HG03442 (cell line): Measurements from ENCODE around the gene EIF4G1.
"Not testable (repeated sequence)": the region's sequence is repeated elsewhere in the genome, so short reads cannot be mapped to it uniquely, and the experiment has no call there.

Experiments
- ATAC-seq: cut with Tn5 transposase; IDR thresholded peaks from one replicate; pipeline ENCODE4 v1.9.1; 2021; ENCODE audit warnings: mild to moderate bottlenecking, moderate library complexity; ENCODE audit not compliant: unreplicated experiment

The EIF4G1 gene, protein sequence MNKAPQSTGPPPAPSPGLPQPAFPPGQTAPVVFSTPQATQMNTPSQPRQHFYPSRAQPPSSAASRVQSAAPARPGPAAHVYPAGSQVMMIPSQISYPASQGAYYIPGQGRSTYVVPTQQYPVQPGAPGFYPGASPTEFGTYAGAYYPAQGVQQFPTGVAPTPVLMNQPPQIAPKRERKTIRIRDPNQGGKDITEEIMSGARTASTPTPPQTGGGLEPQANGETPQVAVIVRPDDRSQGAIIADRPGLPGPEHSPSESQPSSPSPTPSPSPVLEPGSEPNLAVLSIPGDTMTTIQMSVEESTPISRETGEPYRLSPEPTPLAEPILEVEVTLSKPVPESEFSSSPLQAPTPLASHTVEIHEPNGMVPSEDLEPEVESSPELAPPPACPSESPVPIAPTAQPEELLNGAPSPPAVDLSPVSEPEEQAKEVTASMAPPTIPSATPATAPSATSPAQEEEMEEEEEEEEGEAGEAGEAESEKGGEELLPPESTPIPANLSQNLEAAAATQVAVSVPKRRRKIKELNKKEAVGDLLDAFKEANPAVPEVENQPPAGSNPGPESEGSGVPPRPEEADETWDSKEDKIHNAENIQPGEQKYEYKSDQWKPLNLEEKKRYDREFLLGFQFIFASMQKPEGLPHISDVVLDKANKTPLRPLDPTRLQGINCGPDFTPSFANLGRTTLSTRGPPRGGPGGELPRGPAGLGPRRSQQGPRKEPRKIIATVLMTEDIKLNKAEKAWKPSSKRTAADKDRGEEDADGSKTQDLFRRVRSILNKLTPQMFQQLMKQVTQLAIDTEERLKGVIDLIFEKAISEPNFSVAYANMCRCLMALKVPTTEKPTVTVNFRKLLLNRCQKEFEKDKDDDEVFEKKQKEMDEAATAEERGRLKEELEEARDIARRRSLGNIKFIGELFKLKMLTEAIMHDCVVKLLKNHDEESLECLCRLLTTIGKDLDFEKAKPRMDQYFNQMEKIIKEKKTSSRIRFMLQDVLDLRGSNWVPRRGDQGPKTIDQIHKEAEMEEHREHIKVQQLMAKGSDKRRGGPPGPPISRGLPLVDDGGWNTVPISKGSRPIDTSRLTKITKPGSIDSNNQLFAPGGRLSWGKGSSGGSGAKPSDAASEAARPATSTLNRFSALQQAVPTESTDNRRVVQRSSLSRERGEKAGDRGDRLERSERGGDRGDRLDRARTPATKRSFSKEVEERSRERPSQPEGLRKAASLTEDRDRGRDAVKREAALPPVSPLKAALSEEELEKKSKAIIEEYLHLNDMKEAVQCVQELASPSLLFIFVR (N-terminal part only)

DNA sequence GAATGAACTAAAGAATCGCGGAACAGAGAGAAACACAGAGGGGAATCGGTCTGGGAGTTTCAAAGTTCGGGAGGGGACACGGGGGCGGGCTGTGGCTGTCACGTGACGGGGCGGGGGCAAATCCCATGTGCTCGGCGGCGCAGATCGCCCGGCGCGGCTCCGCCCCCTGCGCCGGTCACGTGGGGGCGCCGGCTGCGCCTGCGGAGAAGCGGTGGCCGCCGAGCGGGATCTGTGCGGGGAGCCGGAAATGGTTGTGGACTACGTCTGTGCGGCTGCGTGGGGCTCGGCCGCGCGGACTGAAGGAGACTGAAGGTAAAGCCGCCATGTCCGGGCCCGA lies at the start of gene EIF4G1:
EIF4G1 (plus strand) TSS at position 244 of the 337 bp plus-strand sequence. CDS start 1,191 bp downstream, outside the sequence.
- peak; percentile 84 for ATAC-seq

DNA sequence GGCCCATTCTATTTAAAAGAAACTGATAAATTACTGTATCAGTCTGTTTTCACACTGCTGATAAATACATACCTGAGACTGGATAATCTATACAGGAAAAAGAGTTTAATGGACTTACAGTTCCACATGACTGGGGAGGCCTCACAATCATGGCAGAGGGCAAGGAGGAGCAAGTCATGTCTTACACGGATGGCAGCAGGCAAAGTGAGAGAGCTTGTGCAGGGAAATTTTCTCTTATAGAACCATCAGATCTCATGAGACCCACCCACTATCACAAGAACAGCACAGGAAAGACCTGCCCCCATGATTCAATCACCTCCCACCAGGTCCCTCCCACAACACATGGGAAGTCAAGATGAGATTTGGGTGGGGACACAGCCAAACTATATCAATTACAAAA lies 47.2 kb upstream of the EIF4G1 start:
- ATAC-seq = not testable (repeated sequence)

DNA sequence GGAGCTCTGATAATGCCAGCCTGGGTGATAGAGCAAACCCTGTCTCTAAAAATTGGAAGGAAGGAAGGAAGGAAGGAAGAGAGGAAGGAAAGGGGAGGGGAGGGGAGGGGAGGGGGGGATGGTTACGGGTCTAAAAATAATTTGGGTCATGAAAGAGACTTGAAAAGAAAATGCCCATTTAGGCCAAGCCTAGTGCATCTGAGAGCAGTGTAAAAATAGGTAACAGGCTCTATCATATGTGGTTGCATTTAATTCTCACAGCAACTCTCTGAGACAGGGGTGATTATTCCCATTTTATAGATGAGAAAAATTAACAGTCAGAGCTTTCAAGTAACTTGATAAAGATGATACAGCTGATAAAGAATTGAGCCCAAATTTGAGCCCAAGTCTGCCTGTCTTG lies 42.1 kb upstream of the EIF4G1 start:
- ATAC-seq = no peak

DNA sequence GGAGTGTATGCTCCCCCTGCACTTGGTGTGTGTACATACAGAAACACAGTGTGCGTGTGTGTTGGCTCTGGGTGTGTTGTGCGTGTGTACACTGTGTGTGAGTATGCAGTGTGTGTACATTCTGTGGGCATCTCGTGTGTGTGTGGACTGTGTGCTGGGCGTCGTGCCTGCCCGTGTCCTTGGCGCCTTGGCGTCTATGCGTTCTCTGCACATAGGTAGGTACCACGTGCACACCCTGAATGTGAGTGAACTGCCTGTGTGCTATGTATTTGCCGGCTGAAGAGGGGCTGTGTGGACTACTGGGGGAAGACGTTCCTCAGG lies 39.1 kb upstream of the EIF4G1 start:
- ATAC-seq = no peak

DNA sequence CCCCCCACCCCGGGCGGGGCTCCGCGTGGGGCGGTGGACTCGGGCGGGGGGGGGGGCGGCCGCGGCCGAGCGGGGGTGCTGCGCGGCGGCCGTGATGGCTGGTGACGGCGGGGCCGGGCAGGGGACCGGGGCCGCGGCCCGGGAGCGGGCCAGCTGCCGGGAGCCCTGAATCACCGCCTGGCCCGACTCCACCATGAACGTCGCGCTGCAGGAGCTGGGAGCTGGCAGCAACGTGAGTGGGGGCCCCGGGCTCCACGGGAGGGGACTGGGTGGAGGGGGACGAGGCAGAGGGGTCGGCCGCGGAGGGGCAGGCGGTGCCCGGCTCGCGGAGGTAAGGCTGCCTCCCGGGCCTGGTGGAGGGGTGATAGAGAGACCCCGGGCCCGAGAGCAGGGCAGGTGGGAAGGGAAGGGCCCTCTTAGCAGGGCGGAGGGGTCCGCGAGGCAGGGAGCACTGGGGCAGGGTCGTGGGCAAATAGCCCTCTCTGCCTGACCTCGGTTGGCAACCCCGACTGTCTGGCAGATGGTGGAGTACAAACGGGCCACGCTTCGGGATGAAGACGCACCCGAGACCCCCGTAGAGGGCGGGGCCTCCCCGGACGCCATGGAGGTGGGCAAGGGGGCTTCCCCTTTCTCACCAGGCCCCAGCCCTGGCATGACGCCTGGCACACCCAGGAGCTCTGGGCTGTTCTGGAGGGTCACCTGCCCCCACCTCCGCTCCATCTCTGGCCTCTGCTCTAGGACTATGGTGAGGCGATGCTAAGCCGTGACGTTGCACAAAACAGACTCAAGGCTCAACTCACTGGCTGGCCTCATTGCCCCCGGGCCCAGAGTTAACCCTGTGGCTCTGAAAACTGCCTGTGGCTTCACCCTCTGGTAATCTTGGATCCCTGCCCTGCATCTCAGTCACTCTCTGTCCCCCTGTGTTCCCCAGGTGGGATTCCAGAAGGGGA lies 38.2 kb upstream of the EIF4G1 start, which contains the start of gene ECE2:
ECE2 (plus strand) TSS at position 62 of the 950 bp plus-strand sequence; CDS start at position 194, 132 bp downstream.
- no peak for ATAC-seq

DNA sequence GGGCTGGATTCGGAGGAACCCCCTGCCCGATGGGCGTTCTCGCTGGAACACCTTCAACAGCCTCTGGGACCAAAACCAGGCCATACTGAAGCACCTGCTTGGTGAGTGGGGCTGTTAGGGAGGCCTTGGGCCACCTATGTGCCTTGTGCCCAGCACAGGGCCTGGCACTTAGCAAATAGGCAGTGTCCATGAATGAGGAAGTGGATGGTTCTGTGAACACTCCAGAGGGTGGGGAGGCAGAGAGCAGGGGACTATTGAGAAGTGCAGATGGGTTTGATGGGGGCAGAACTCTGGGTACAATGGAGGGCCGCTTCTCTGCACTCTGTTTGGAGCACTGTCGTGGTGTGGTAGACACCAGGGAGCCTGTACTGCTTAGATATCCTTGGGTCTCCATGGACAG lies 37.0 kb upstream of the EIF4G1 start:
- no peak for ATAC-seq

DNA sequence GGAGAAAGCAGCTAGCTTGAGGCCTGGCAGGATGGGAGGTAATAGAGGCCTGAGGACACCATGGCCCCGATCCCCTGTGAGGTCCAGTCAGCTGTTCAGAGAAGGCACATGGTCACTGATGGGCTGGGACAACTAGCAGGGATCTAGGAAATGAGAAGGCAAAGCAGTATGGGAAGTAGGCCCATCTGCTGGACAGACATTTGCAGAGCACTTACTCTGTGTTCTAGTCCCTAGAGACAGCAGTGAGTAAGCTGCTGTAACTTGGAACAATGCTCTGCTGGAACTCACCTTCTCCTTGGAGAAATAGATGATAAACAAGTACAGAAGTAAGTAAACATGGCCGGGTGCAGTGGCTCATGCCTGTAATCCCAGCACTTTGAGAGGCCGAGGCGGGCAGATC lies 31.5 kb upstream of the EIF4G1 start:
- ATAC-seq = no peak

DNA sequence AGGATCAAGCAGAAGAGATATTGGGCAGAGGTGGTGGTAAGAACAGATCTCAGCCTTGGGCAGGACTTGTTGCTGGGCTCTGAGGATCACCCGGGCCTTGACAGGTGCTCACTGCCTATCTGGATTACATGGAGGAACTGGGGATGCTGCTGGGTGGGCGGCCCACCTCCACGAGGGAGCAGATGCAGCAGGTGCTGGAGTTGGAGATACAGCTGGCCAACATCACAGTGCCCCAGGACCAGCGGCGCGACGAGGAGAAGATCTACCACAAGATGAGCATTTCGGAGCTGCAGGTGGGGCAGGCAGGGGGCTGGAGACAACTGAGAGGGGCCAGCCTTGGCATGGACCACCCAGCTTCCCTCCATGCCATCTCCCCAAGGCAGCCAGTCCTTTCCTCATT lies 30.7 kb upstream of the EIF4G1 start:
- ATAC-seq = no peak

DNA sequence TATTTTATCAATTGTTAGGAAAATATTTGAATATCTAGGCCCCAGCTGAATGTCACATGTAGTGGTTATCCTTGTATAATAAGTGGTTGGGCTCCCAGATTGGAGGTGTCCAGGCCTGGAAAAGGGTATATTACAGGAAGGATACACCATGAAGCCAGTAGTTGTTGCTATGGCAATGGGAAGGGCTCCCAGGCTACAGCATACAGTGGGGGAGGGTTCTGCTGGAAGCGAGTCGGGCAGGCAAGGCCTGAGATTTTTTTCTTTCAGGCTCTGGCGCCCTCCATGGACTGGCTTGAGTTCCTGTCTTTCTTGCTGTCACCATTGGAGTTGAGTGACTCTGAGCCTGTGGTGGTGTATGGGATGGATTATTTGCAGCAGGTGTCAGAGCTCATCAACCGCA lies 29.7 kb upstream of the EIF4G1 start:
- no peak for ATAC-seq

DNA sequence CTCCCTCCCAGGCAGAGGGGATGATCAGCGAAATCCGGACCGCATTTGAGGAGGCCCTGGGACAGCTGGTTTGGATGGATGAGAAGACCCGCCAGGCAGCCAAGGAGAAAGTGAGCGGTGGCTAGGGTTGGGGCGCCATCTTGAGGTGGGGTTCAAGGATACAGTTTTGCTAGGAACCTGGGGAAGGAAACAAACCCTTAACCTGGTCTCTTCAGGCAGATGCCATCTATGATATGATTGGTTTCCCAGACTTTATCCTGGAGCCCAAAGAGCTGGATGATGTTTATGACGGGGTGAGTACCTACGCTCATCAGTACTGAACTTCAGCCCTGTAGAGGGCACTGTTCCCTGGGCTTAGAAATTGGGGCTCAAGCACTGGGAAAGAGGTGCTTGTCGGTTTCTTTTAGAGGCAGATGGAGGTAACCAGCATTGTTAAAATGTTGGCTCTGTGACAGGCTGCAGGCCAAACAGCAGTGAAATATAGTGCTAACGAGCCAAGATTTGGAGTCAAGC lies 24.9 kb upstream of the EIF4G1 start:
- no peak for ATAC-seq

DNA sequence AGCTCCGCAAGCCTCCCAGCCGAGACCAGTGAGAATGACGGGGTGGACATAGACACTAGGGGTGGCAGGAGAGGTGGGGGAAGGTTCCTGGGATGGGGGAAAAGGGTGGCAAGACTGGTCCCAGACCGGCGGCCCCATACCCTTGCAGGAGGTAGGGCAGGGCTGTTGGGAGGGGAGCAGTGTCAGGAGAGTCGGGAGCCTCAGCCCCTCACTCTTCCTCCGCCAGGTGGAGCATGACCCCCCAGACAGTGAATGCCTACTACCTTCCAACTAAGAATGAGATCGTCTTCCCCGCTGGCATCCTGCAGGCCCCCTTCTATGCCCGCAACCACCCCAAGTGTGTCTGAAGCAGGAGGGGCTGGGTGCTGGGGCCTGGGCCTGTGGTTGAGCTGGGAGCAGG lies 24.1 kb upstream of the EIF4G1 start:
- ATAC-seq = no peak

DNA sequence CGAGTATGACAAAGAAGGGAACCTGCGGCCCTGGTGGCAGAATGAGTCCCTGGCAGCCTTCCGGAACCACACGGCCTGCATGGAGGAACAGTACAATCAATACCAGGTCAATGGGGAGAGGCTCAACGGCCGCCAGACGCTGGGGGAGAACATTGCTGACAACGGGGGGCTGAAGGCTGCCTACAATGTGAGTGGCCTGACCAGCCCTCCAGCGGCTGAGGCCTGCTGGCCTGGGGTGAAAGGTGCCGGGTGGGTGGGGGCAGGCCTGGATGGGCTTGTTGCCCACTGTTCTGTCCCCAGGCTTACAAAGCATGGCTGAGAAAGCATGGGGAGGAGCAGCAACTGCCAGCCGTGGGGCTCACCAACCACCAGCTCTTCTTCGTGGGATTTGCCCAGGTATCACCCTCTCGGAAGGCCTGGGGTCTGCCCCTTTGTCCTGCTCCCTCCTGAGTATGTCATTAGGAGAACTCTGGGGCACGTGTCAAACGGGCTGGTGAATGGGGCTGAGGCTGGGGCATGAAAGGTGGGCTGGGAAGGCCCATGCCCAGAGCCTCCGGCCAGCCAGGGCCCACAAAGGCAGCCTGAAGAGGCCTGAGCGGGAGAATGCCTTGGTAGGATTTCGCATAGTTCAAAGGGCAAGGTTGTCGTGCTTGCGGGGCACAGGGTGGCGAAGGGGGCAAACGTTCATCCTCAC lies 23.2 kb upstream of the EIF4G1 start:
- no peak for ATAC-seq

DNA sequence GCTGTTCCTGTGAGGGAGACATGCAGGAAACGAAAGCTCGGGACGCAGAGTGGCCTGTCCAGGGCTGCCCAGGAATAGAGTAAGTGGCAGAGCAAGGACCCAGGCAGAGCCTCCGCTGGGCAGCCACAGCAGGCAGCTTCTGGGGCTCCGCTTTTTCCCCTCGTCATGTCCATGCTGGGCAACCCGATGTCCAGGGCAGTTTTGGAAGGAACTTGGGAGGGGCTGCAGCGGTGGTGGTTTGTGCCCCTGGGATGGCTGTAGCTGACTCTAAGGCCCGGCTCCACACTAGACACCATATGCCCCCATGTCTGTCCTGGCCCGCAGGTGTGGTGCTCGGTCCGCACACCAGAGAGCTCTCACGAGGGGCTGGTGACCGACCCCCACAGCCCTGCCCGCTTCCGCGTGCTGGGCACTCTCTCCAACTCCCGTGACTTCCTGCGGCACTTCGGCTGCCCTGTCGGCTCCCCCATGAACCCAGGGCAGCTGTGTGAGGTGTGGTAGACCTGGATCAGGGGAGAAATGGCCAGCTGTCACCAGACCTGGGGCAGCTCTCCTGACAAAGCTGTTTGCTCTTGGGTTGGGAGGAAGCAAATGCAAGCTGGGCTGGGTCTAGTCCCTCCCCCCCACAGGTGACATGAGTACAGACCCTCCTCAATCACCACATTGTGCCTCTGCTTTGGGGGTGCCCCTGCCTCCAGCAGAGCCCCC lies 22.5 kb upstream of the EIF4G1 start:
- no peak for ATAC-seq

DNA sequence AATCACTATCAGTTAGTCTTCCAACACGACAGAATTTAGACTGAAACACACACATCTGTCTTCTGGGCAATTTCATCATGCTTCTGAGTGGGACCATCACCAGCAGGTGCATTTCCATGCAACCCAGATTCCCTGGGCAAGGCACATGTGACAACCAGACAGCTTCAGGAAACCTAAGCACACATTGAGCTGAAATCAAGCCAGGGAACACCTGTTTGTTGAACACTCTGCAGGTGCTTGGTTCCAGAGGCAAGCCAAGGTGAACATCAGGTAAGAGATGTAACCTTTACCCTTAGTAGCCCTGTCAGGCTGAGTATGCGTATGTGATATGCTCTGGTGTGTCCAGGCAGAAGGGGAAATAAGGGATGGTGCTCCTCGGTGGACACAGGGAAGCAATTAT lies 18.6 kb upstream of the EIF4G1 start:
- ATAC-seq = no peak

DNA sequence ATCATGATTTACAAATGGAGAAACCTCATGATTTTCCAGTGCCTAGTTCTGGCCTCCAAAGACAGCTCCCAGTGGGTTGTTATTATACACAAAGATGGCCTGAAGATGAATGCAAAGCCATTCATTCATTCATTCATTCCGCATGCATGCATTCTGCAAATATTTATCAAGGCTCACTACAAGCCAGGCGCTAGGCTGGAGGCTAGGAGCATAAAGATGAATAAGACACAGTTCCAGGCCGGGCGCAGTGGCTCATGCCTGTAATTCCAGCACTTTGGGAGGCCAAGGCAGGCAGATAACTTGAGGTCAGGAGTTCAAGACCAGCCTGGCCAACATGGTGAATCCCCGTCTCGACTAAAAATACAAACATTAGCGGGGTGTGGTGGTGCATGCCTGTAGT lies 17.8 kb upstream of the EIF4G1 start:
- no peak for ATAC-seq

DNA sequence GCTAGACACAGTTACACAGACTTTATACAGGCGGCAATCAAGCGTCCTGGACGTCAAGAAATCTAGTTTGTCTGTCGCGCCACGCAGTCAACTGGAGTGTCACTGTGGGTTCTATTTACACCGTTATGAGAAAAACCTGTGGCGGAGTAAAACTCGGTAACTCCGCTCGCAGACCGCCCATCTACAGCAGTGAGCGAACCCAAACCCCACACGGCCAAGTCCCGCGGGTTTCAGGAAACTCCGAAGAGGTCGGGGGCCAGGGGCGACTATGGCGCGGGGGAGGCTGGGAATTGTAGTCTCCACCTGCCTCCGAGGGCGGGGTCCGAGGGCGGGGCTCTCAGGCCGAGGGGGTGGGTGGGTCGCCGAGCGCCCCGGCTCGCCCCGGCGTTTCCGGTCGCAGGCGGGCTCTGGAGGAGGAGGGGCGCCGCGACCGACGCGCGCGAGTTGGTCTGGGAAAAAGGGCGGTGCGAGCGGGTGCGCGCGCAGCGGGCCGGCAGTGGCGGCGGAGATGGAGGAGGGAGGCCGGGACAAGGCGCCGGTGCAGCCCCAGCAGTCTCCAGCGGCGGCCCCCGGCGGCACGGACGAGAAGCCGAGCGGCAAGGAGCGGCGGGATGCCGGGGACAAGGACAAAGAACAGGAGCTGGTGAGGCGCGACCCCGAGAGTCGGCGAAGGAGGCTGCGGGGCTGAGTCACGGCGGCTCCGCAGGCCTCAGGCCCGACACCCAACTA lies 15.5 kb upstream of the EIF4G1 start, which contains the start of gene PSMD2:
PSMD2 (plus strand) TSS at position 483 of the 729 bp plus-strand sequence; CDS start at position 509, 26 bp downstream.
- peak; percentile 89 for ATAC-seq

DNA sequence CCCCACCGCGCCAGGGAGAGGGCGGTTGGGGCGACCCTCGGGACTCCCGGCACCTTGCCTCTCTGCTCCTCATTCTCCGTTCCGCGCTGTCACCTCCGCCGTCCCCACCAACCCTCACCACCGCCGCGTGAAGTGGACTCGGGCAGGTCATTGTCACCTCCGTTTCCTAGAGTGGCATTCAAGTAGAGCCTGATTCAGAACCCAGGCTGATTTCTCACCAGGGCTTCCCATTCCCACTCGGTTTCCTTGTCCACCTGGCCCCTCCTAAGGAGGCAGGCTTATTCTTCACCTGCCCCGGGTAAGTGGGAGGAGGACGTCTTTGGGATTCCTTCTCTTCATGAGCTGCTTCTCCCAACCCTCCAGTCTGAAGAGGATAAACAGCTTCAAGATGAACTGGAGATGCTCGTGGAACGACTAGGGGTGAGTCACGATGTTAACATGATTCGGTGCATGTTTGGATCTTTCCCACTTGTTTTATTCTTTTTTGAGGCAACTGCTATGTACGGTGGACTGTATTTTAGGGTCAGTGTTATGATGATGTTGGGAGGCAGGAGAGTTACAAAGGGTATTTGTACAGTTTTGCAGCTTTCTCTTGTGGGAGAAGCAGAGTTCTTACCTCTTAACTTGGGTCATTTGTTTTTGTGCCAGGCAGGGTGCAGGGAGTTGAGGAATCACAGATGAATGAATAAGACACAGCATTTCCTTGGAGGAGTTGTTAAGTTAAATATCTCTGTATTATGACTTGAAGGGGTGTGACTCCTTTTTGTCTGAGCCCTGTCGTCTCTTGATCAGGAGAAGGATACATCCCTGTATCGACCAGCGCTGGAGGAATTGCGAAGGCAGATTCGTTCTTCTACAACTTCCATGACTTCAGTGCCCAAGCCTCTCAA lies 14.7 kb upstream of the EIF4G1 start:
- no peak for ATAC-seq
